ENCODE results near the gene POU6F2.

The POU6F2 gene

DNA sequence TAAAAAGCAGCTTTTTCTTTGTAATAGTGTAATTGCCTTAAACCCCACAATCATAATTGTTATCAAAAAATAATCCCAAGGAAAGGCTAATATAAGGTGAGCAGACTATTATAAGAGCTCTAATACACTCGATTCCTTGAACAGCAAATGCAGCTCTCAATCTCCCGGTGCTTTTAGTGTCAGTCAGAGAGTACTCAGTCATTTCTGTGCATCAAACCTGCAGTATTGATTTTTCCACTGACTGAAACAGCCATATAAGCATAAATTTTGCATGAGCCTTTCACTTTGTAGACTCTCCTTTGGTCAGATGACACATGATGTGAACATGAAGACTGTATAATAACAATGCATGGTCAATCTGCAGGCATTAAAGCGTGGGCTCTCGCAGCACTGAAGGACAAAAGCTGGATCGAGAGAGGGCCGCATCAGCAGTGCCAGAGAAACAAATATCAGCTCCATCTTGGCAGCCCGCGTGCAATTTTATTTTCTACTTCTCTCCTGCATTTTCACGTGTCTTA lies 272.0 kb downstream of the POU6F2 start:
- DNase-seq (ENCODE audit: low read depth in 2 of 2): no peak

DNA sequence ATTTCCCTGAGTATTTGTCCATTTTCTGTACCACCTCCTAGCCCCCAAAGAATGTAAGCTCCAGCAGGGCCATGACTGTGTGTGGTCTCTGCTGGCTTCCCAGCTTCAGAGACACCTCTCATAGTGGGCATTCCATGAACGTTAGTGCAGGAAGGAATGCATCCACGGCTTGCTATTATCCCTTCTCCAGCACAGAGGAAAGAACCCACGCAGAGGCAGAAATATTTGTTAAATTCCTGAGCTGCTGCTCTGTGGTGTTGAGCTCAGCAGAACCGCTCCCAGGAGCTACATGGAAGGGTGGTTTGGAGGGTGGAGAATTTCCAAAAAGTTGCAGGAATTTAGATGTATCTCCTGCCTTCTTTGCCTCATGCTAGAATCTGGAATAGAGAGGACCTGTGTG lies 275.2 kb downstream of the POU6F2 start:
- DNase-seq (ENCODE audit: low read depth in 2 of 2): no peak

DNA sequence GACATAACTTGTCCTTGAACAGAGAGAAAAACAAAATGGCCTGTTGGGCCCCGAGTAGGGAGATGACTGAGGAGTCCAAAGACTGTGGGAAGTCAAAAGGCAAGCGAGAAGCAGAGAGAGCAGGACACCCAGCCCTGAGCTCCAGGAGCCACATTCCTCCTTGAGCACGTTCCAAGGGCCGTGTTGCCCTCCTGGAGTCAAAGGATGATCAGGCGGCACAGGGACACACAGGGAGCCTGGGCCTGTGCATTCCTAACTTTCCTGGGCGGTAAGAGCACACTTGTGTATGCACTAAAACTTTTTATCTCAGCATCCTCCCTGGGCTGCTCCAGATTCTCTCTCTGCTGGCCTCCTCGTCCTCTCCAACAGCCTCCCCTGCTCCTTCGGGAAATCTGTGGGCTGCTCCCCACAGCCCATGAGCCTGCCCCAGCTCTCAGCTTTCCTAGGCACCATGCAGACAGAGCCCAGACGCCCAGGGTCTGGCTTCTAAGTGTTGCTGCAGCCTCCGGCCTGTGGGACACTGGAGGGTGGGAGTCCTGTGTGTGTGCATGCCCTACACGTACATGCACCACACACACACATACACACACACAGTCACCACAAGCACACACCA lies 281.8 kb downstream of the POU6F2 start:
- DNase-seq (ENCODE audit: low read depth in 2 of 2): no peak

DNA sequence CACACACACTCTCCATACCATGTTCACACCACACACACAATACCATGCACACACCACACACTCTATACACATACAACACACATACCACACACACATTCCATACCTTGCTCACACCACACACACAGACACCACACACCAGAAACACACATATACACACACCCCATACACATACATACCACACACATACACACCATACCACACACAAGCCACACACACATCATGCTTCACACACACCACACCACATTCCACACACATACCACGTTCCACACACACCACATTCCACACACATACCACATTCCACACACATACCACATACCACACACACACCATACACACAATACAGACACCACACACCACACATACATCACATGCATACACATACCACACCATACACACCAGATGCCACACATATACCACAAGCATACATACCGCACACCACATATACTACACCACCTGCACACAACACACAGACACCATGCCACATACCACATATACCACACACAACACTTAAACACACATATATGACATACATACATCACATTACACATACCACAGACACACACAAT lies 282.7 kb downstream of the POU6F2 start:
- DNase-seq (ENCODE audit: low read depth in 2 of 2): no peak

DNA sequence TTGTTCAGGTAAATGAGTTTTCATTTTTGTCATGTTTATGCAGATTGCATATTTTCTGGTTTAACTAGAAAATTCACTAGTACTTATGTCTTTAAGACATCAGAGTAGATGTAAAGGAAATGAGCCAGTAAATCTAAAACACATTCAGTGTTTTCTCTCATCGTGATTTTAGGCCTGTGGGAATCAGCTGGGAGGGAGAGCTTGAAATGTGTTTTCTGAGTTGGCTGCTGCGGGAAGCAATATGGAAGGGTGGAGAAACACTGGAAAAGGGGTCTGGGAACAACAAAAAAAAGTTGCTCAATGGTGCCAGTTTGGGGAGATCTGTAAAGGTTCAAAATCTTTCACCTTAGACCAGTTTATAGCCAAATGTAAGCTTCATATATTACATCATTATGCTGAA lies 284.1 kb downstream of the POU6F2 start:
- no peak for DNase-seq (ENCODE audit: low read depth in 2 of 2)

DNA sequence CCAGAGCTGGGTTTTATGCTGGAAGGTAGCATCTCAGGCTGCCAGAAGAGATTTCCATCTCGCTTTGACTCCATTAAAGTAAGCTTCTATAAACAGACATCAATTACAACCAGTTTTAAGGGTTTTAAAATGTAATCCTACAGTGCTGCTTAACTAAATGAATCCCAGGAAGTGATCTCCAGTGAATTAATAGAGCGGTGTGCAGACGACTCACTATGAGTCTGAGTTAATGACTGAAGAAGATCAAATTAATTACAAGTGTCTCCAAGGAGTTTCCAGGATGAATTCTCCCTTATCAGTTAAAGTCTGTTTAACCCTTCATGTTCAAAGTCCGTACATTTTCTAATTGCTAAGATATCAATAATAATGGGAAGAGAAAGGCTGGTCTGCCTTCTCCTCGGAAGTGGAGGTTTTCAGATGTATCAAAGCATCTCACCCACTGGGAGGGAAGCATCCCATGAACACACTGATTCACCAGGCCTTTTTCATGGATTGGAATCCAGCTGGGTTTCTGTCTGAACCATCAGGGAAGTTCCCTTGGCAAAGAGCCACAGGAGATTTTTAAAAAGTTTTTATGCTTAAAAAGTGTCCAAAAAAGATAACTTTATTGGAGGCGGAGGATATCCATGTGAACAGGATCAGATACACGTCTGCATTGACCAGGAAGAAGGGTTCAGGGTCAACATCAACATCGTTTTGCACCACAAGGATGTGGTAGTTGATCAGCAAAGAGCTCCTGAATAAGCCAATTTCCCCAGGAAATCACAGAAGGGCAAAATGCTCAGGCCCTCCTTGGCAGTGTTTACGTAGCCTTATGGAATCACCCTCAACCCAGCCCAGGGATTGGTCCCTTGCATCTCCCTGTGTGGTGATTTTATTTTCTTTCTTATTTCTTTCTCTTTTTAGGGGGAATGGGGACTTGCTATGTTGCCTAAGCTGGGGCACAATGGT lies 288.2 kb downstream of the POU6F2 start:
- DNase-seq (ENCODE audit: low read depth in 2 of 2): no peak

DNA sequence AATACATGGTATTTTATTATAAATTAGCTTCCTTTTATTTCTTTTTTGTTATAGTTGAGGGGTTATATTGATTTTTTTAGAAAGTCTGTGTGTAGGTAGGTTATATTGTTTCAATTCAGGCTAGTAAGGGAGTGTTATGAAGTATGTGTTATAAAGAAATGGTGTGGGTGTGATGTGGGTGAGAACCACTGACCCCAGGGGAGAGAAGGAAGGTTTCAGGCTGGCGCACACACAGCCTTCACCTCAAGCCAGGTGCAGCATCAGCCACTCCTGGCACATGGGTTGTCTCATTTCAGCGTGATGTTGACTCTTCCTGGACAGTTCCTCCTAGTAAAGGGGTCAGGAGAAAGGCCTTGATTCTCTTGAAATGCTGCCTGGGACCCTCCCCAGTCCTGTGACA lies 291.3 kb downstream of the POU6F2 start:
- no peak for DNase-seq (ENCODE audit: low read depth in 2 of 2)

DNA sequence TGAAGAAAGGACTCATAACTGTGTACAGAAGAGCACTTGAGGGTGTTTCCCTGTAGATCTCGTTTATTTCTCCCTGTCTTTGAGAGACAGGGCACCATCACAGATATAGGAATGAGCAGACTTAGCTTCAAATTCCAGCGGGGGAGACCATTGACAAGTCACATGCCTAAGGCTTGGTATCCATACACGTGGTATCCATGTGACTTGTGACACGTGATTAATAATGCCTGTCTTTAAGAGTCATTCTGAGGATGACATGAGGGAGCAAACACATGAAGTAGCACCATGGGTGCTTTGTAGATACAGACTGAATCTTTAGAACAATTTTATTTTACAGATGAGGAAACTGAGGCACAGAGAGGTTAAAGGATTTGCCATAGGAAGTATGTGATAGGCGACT lies 292.3 kb downstream of the POU6F2 start:
- no peak for DNase-seq (ENCODE audit: low read depth in 2 of 2)

DNA sequence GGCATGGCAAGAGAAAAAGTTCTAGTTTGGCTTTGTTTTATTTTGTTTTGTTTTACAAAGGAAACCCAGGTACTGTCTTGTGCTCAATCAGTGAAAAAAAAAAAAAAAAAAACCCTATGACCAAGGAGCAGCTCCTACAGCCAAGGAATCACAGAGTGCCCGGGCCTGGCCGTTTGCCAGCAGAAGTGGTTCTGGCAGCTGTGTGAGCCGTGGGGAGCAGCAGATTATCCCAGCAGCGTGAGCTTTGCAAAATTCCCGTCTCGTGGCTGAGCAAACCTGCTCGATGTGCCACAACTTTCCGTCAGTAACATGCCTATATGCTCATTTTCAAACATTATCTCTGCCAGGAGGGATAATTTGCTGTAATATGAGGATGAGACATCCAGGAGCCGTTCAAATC lies 293.7 kb downstream of the POU6F2 start:
- no peak for DNase-seq (ENCODE audit: low read depth in 2 of 2)

DNA sequence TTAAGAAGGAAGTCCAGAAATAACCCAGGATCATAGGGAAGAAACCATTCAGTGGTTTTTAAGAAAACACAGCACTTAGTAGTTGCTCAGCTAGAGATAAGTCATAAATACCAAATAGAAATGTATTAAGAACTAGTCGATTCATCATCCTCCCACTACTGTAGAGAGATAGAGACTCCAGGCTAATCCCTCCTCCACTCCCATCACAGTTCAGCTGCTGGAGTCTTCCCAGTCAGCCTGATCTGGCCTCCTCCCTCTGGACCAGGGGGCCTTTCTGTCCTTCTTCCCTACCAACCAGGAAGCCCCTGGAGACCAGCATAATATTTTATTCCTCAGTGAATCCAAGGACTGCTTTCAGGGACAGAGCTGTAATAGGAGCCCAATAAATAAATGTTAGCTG lies 294.4 kb downstream of the POU6F2 start:
- no peak for DNase-seq (ENCODE audit: low read depth in 2 of 2)

DNA sequence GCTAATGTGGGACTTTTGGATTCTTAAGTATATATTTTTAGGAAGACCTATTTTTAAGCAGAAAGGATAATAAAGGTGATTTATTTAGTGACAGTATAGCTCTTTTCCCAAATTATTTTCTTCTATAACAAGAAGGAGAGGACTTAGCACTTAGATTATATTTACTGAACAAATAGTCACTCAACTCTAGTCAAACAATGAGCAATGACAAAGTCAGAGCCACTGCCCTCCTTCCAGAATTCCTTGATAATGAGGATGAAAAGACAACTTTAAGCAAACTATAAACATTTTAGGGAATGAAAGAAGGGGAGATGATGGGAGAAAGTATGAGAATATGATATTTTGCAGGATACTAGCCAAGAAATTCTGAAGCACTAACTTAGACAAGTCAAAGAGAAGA lies 295.0 kb downstream of the POU6F2 start:
- DNase-seq (ENCODE audit: low read depth in 2 of 2): no peak

DNA sequence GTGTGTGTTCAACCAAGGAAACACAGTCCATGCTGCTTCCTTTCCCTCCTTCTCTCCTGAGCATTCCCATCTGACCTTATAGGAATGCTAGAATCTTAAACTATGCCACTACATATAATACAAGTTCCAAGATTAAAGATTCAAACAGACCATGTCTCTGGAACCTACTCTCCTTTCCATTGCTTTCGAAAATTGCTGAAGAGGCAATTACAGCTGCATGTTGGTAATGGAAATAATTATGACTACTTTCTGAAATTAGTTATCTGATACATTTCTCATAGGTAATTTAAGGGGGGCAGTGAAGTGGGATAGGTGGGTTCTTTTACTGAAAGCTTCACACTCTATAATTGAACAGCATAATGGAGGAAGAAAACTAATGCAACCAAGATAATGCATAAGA lies 302.6 kb downstream of the POU6F2 start:
- no peak for DNase-seq (ENCODE audit: low read depth in 2 of 2)

DNA sequence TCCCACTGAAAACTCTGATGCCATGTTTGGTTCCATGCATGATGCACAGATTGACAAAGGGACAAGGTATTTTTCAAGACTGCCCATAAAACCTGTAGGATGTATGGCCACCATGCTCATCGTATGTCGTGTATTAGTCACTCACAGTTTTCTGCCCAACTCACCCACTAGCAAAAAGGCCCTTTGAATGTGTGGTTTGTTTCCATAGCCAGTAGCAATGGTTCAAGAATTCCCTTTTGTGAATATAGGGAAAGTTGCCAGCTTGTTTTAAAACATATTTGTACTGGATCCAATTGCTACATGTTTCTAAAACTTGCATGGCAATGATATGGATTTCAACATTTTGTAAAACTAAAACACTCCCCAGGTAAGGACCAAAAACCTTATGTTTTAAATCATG lies 307.5 kb downstream of the POU6F2 start:
- no peak for DNase-seq (ENCODE audit: low read depth in 2 of 2)

DNA sequence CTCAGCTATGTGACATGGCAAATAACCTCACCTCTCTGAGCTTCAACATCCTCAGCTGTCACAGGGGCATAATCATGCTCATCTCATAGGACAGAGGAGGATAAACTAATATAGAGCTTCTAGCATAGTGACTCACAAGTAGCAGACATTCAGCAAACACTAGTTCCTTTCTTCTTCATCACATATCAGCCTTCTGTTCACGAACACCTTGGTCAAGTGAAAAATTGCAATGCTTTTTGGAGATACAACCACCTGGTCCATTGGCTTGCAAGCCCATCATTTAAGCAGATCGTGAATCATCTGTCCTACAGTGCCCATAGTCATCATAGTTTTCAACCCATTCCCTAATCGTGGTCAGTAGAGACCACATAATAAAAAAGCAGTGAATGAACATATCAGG lies 310.6 kb downstream of the POU6F2 start:
- no peak for DNase-seq (ENCODE audit: low read depth in 2 of 2)

DNA sequence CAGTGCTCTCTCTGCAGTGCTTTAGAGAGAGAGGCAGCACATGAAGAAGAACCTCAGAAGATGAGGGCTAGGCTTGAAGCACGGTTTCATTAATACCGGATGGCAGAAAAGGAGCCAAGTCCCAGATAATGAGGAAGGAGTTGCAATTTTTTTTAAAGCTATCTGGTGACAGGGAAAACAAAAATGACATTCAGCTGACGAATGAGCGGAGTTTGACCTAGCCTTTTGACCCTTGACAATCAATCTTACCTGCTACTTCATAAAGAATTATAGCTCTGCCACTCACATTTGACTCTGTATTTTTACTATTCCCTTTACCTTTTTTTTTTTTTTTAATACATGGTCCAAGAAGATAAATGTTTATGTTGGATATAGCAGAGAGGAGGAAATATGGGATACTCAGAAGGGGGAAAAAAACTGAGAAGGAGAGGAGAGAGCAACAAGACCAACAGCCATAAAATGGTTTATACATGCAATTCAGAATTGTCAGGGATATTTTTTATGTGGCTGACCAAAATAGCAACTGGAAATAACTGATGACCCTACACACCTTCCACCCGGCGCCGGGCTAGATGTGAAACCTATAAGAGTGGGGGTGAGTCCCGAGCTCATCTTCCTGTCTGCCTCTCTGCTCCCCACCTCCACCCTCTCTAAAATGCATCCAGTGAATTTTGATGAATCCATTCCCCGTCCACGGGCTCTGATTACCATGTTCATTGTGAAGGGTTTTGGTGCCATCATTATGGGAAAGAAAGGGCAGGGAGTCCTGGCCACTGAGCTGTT lies 314.1 kb downstream of the POU6F2 start:
- DNase-seq (ENCODE audit: low read depth in 2 of 2): no peak

DNA sequence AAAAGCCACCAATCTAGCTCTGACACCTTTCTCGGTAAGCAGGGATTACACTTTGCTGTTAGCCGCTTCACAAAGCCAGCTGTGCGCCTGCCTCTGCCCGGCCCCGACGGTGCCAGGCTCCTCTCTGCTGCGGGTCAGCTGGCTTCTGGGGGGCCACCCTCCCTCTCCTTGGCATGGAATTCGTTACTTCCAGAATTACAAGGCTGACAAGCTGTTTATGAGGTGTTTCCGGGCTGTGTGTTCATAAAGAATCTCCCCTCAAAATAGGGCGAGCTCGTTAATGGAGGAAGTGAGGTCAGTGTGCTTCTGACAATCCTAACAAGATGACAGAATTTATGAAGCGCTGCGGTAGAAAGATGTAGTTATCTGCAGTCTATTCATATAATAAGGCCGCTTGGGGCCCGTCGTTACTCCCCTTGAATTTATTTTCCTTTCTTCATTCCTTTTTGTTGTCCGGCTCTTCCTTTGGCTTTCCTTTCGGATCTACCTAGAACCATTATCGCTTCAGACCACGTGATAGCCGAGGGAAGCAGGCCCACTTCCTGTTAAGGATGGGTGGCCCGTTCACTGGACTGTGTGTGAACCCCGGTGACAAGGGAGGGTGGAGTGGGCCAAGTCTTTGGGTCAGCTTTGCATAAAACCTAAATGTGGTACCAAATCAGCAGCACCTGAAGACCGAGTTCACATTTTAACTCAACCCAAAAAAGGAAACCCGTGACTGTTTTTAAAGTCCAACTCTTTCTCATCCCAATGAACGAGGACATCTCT lies 315.5 kb downstream of the POU6F2 start:
- DNase-seq (ENCODE audit: low read depth in 2 of 2): no peak

DNA sequence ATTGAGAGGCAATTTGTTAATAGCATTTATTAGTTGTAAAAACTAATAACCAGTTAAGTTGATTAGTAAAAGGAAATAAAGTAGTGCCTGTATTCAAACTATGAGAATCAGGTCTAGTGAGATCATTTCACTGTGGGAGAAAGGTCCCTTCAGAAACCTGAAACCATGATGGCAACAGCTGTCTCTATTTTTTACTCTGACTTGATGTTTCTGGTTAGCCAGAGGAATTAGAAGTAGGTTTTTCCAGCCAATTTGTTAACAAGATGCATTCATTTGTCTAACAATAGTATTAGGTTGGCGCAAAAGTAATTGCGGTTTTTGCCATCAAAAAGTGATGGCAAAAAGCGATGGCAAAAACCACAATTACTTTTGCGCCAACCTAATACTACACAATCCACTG lies 316.3 kb downstream of the POU6F2 start:
- DNase-seq (ENCODE audit: low read depth in 2 of 2): no peak

DNA sequence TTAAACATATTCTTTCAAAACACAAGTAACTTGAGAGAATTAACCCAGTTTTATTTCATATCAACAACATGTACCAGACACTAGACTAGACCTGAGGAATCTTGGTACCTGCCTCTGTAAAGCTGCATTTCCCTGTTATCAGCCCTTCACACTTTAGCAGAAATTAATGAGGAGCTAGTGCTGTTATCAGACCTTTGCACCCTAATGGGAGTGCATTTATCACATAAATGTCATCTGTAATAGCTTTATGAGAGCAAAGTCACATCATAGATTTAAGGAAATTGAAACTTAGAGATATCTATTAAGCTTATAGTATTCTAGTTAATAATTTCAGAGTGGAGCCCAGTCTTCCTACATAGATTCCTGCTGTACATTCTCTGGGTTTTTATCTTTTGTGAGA lies 318.1 kb downstream of the POU6F2 start:
- DNase-seq (ENCODE audit: low read depth in 2 of 2): no peak

DNA sequence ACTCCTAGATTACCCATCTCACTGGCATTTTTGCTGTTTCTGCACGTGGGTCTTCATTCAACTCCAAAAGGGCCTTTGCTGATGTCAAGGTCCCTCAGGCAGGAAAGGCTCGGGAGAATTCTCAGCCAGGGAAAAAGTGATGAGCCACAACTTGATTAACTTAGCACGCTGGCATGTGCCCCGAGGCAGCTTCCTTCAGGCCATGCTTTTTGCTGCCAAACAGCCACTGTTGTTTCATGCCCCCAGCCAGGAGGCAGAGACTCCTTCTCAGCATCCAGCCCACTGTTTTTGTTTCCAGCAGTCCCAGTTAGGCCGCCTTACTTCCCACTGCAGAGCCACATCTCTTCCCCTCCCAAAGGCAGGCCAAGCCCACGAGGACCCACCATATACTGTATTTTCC lies 322.0 kb downstream of the POU6F2 start:
- DNase-seq (ENCODE audit: low read depth in 2 of 2): no peak

DNA sequence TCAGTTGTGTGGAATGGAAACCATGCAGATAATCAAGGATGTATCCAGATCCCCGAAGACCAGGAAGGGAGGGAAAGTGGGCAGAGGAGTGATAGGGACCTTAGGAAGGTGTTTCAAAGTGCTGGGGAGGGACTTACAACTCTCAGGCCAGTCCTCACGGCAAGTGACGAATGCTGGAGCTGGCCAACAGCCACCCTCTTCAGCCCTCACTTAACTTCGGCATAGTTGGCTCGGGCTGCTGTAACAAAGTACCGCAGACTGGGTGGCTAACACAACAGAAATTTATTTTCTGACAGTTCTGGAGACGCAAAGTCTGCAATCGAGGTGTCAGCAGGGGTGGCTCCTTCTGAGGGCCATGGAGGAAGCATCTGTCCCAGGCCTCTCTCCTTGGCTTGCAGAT lies 322.6 kb downstream of the POU6F2 start:
- DNase-seq (ENCODE audit: low read depth in 2 of 2): no peak

DNA sequence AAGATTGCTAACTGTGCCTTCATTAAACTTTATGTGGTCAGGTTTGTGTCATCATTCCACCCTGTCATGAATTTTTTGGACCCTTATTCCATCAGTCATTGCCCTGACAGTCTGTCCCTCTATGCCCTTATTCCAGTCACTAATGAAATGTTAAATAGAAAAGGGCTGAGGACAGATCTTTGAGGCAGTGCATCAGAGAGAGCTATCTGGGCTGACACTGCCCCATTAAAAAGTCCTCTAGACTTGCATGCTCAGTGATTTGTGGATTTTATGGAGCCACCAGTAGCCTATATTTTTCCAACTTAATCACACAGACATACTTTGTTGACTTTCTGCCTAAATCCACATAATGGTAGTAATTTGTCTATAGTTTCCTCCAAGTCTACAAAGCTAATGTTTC lies 323.8 kb downstream of the POU6F2 start:
- no peak for DNase-seq (ENCODE audit: low read depth in 2 of 2)

All from stimulated activated CD8-positive, alpha-beta memory T cell treated with anti-CD3 and anti-CD28 coated beads, Interleukin-15, amount 100 ng/mL, for 4 hours (primary cell).